GM12878 (cell line): ENCODE measurements around the gene NFIL3.

ENCODE experiments used
- CHD4 ChIP-seq: fragments of 200-600 bp; sonication (generic); IDR thresholded peaks from 2 replicates; pipeline ENCODE4 v1.6.1; 2016; ENCODE audit warnings: mild to moderate bottlenecking
- DPF2 ChIP-seq: fragments of 450-650 bp; IDR thresholded peaks from 2 replicates; pipeline ENCODE4 v1.6.1; 2017; ENCODE audit warnings: mild to moderate bottlenecking
- EZH2 ChIP-seq: IDR thresholded peaks from 2 replicates; pipeline ENCODE4 v1.6.1; 2012; ENCODE audit warnings: low read depth, mild to moderate bottlenecking, control low read depth, inconsistent platforms, low read length, borderline replicate concordance; ENCODE audit not compliant: control insufficient read depth
- JUND ChIP-seq: IDR thresholded peaks from 2 replicates; pipeline ENCODE4 v1.6.1; 2012; ENCODE audit warnings: low read depth, mild to moderate bottlenecking, low read length, improper control_type of control experiment, moderate library complexity
- POLR2AphosphoS5 ChIP-seq: IDR thresholded peaks from 2 replicates; pipeline ENCODE4 v1.6.1; 2011; ENCODE audit warnings: mild to moderate bottlenecking, low read length, inconsistent platforms
- ZBED1 ChIP-seq: IDR thresholded peaks from 2 replicates; pipeline ENCODE4 v1.6.1; 2016; ENCODE audit warnings: borderline replicate concordance
- ZNF622 ChIP-seq: fragments of 450-650 bp; IDR thresholded peaks from 2 replicates; pipeline ENCODE4 v1.6.1; 2017; ENCODE audit warnings: mild to moderate bottlenecking, inconsistent platforms
- TF ChIP-seq, protein P1 (sequence below): IDR thresholded peaks from 2 replicates; pipeline ENCODE4 v1.6.1; 2012; ENCODE audit warnings: low read length, inconsistent platforms
- TF ChIP-seq, protein P2 (sequence below): fragments of 450-650 bp; IDR thresholded peaks from 2 replicates; pipeline ENCODE4 v1.6.1; 2016; ENCODE audit warnings: mild to moderate bottlenecking, moderate library complexity, borderline replicate concordance
- TF ChIP-seq, protein P3 (sequence below): IDR thresholded peaks from 2 replicates; pipeline ENCODE4 v1.6.1; 2011; ENCODE audit warnings: low read depth, low read length, improper control_type of control experiment, borderline replicate concordance
- TF ChIP-seq, protein P4 (sequence below): IDR thresholded peaks from 2 replicates; pipeline ENCODE4 v1.6.1; 2011; ENCODE audit warnings: borderline replicate concordance, low read depth, mild to moderate bottlenecking, moderate library complexity, mixed read lengths, low read length; ENCODE audit not compliant: insufficient read depth; ENCODE audit errors: extremely low read length
- TF ChIP-seq, protein P5 (sequence below), 3 experiments: IDR thresholded peaks in 2 of 3; conservative IDR thresholded peaks in 1 of 3; 2 replicates each; pipeline ENCODE4 v1.5.1; 2011; ENCODE audit warnings: low read depth in 3 of 3, low read length in 3 of 3, mild to moderate bottlenecking in 3 of 3, control low read depth in 2 of 3, moderate library complexity in 2 of 3, inconsistent platforms in 1 of 3, mixed read lengths in 1 of 3; ENCODE audit not compliant: control insufficient read depth in 2 of 3, insufficient read depth in 1 of 3; ENCODE audit errors: extremely low read depth in 1 of 3

DNA sequence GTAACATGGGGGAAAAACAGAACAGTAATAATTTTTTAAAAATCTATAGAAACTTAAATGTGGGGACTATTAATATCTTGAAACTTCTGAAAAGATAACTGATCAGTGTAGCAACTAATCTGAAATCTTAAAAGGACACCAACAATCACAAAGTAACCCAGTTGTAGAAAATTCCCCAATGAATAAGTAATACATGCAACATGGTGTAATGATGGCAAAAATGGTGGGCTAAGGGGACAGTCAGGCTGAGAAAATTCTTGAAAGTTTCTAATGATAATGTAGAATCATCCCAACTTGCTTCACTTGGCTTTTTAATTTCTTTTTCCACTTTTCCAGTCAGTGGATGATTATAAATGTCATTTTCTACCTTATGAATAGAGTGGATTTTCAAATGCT is 5.4 kb downstream of the NFIL3 start:
- TF ChIP-seq EZH2 (no peak), ZBED1 (no peak), POLR2AphosphoS5 (no peak), CHD4 (no peak), JUND (no peak), DPF2 (no peak), ZNF622 (no peak)
- TF ChIP-seq, protein P1, sequence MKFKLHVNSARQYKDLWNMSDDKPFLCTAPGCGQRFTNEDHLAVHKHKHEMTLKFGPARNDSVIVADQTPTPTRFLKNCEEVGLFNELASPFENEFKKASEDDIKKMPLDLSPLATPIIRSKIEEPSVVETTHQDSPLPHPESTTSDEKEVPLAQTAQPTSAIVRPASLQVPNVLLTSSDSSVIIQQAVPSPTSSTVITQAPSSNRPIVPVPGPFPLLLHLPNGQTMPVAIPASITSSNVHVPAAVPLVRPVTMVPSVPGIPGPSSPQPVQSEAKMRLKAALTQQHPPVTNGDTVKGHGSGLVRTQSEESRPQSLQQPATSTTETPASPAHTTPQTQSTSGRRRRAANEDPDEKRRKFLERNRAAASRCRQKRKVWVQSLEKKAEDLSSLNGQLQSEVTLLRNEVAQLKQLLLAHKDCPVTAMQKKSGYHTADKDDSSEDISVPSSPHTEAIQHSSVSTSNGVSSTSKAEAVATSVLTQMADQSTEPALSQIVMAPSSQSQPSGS = no peak
- TF ChIP-seq, protein P2, sequence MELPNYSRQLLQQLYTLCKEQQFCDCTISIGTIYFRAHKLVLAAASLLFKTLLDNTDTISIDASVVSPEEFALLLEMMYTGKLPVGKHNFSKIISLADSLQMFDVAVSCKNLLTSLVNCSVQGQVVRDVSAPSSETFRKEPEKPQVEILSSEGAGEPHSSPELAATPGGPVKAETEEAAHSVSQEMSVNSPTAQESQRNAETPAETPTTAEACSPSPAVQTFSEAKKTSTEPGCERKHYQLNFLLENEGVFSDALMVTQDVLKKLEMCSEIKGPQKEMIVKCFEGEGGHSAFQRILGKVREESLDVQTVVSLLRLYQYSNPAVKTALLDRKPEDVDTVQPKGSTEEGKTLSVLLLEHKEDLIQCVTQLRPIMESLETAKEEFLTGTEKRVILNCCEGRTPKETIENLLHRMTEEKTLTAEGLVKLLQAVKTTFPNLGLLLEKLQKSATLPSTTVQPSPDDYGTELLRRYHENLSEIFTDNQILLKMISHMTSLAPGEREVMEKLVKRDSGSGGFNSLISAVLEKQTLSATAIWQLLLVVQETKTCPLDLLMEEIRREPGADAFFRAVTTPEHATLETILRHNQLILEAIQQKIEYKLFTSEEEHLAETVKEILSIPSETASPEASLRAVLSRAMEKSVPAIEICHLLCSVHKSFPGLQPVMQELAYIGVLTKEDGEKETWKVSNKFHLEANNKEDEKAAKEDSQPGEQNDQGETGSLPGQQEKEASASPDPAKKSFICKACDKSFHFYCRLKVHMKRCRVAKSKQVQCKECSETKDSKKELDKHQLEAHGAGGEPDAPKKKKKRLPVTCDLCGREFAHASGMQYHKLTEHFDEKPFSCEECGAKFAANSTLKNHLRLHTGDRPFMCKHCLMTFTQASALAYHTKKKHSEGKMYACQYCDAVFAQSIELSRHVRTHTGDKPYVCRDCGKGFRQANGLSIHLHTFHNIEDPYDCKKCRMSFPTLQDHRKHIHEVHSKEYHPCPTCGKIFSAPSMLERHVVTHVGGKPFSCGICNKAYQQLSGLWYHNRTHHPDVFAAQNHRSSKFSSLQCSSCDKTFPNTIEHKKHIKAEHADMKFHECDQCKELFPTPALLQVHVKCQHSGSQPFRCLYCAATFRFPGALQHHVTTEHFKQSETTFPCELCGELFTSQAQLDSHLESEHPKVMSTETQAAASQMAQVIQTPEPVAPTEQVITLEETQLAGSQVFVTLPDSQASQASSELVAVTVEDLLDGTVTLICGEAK = no peak
- TF ChIP-seq, protein P3, sequence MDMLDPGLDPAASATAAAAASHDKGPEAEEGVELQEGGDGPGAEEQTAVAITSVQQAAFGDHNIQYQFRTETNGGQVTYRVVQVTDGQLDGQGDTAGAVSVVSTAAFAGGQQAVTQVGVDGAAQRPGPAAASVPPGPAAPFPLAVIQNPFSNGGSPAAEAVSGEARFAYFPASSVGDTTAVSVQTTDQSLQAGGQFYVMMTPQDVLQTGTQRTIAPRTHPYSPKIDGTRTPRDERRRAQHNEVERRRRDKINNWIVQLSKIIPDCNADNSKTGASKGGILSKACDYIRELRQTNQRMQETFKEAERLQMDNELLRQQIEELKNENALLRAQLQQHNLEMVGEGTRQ = no peak
- TF ChIP-seq, protein P4, sequence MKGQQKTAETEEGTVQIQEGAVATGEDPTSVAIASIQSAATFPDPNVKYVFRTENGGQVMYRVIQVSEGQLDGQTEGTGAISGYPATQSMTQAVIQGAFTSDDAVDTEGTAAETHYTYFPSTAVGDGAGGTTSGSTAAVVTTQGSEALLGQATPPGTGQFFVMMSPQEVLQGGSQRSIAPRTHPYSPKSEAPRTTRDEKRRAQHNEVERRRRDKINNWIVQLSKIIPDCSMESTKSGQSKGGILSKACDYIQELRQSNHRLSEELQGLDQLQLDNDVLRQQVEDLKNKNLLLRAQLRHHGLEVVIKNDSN = no peak
- TF ChIP-seq, protein P5, sequence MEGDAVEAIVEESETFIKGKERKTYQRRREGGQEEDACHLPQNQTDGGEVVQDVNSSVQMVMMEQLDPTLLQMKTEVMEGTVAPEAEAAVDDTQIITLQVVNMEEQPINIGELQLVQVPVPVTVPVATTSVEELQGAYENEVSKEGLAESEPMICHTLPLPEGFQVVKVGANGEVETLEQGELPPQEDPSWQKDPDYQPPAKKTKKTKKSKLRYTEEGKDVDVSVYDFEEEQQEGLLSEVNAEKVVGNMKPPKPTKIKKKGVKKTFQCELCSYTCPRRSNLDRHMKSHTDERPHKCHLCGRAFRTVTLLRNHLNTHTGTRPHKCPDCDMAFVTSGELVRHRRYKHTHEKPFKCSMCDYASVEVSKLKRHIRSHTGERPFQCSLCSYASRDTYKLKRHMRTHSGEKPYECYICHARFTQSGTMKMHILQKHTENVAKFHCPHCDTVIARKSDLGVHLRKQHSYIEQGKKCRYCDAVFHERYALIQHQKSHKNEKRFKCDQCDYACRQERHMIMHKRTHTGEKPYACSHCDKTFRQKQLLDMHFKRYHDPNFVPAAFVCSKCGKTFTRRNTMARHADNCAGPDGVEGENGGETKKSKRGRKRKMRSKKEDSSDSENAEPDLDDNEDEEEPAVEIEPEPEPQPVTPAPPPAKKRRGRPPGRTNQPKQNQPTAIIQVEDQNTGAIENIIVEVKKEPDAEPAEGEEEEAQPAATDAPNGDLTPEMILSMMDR (IDR thresholded peaks at IDR 0.05 in 2 of 3, conservative IDR thresholded peaks at IDR 0.05 in 1 of 3; ENCODE audit: control insufficient read depth in 2 of 3, extremely low read depth in 1 of 3, insufficient read depth in 1 of 3, low read depth in 3 of 3, low read length in 3 of 3) = no peak
